Neuron (in vitro differentiated cells): ENCODE data around the gene MRPL21.
"Not testable (repeated sequence)": the region's sequence is repeated elsewhere in the genome, so short reads cannot be mapped to it uniquely, and the experiment has no call there.

Experiments
- H2AFZ ChIP-seq: one replicate; pipeline ENCODE4 v1.6.1; 2013; ENCODE audit warnings: low read depth, mild to moderate bottlenecking, inconsistent platforms, low read length, moderate library complexity
- H3K27me3 ChIP-seq: one replicate; pipeline ENCODE4 v1.6.1; 2013; ENCODE audit warnings: low read length; ENCODE audit not compliant: insufficient read depth
- H3K36me3 ChIP-seq: one replicate; pipeline ENCODE4 v1.6.1; 2013; ENCODE audit warnings: low read length; ENCODE audit not compliant: insufficient read depth
- H3K4me1 ChIP-seq: one replicate; pipeline ENCODE4 v1.6.1; 2013; ENCODE audit warnings: low read length; ENCODE audit not compliant: insufficient read depth
- H3K4me3 ChIP-seq: 2 replicates; pipeline ENCODE4 v1.5.1; 2013; ENCODE audit warnings: mild to moderate bottlenecking, low read length, moderate library complexity
- H3K9me3 ChIP-seq: one replicate; pipeline ENCODE4 v1.6.1; 2013; ENCODE audit warnings: low read length

MRPL21 gene

GRCh38 chr11:68892576-68892975 lies 11.1 kb downstream of the MRPL21 start:
- Histone ChIP-seq H3K27me3 (no peaks in the 10 kb centered on the region), H3K4me1 (no peaks in the 10 kb centered on the region), H3K9me3 (no peaks in the 10 kb centered on the region), H2AFZ (no peak overlapping the region), H3K4me3 (no peak overlapping the region), H3K36me3 (peaks cover 60% of the 10 kb centered on the region)

- H3K4me3 ChIP-seq: no peak overlapping the region
- peaks cover 49% of the 10 kb centered on the region for H3K36me3 ChIP-seq
Measured at GRCh38 chr11:68891351-68891948, 12.2 kb downstream of the MRPL21 start.

GRCh38 chr11:68890490-68891231 lies 13.0 kb downstream of the MRPL21 start:
- no peaks in the 10 kb centered on the region for H3K27me3 ChIP-seq
- H3K4me1 ChIP-seq: no peaks in the 10 kb centered on the region
- H2AFZ ChIP-seq: no peak overlapping the region
- H3K4me3 ChIP-seq: no peak overlapping the region
- H3K36me3 ChIP-seq: peaks cover 41% of the 10 kb centered on the region
- no peaks in the 10 kb centered on the region for H3K9me3 ChIP-seq

More at GRCh38 chr11:68891351-68891948, 12.2 kb downstream of the MRPL21 start:
- no peaks in the 10 kb centered on the region for H3K27me3 ChIP-seq
- no peak overlapping the region for H2AFZ ChIP-seq
- H3K4me1 ChIP-seq: no peaks in the 10 kb centered on the region
- no peaks in the 10 kb centered on the region for H3K9me3 ChIP-seq

- Histone ChIP-seq H3K27me3 (no peaks in the 10 kb centered on the region), H3K9me3 (no peaks in the 10 kb centered on the region), H3K36me3 (peaks cover 37% of the 10 kb centered on the region)
Measured at GRCh38 chr11:68889948-68890446, 13.6 kb downstream of the MRPL21 start.

GRCh38 chr11:68884827-68885226 lies 18.8 kb downstream of the MRPL21 start:
- not testable (repeated sequence) for H2AFZ ChIP-seq, H3K9me3 ChIP-seq, H3K4me3 ChIP-seq, H3K27me3 ChIP-seq, H3K4me1 ChIP-seq, H3K36me3 ChIP-seq

More at GRCh38 chr11:68889948-68890446, 13.6 kb downstream of the MRPL21 start:
- Histone ChIP-seq H3K4me1 (no peaks in the 10 kb centered on the region), H2AFZ (no peak overlapping the region), H3K4me3 (no peak overlapping the region)

- no peaks in the 10 kb centered on the region for H3K9me3 ChIP-seq
- no peaks in the 10 kb centered on the region for H3K36me3 ChIP-seq
- no peaks in the 10 kb centered on the region for H3K4me1 ChIP-seq
- no peak overlapping the region for H2AFZ ChIP-seq
- no peak overlapping the region for H3K4me3 ChIP-seq
- no peaks in the 10 kb centered on the region for H3K27me3 ChIP-seq
Measured at GRCh38 chr11:68882391-68882790, 21.2 kb downstream of the MRPL21 start.

GRCh38 chr11:68881320-68881719 lies 22.3 kb downstream of the MRPL21 start:
- H3K4me3 ChIP-seq: no peak overlapping the region
- H3K4me1 ChIP-seq: no peaks in the 10 kb centered on the region
- no peaks in the 10 kb centered on the region for H3K27me3 ChIP-seq
- H3K36me3 ChIP-seq: no peaks in the 10 kb centered on the region
- no peak overlapping the region for H2AFZ ChIP-seq
- H3K9me3 ChIP-seq: no peaks in the 10 kb centered on the region

GRCh38 chr11:68880851-68881250 lies 22.8 kb downstream of the MRPL21 start:
- no peak overlapping the region for H3K4me3 ChIP-seq
- no peaks in the 10 kb centered on the region for H3K27me3 ChIP-seq
- no peaks in the 10 kb centered on the region for H3K36me3 ChIP-seq
- H3K4me1 ChIP-seq: no peaks in the 10 kb centered on the region
- no peaks in the 10 kb centered on the region for H3K9me3 ChIP-seq
- H2AFZ ChIP-seq: no peak overlapping the region

- no peak overlapping the region for H2AFZ ChIP-seq
- H3K9me3 ChIP-seq: no peaks in the 10 kb centered on the region
- H3K27me3 ChIP-seq: no peaks in the 10 kb centered on the region
- H3K36me3 ChIP-seq: no peaks in the 10 kb centered on the region
- no peaks in the 10 kb centered on the region for H3K4me1 ChIP-seq
- H3K4me3 ChIP-seq: no peak overlapping the region
Measured at GRCh38 chr11:68878022-68878421, 25.6 kb downstream of the MRPL21 start.

GRCh38 chr11:68872216-68873003 lies 31.2 kb downstream of the MRPL21 start:
- no peak overlapping the region for H2AFZ ChIP-seq
- H3K4me3 ChIP-seq: no peak overlapping the region
- H3K36me3 ChIP-seq: no peaks in the 10 kb centered on the region
- H3K4me1 ChIP-seq: no peaks in the 10 kb centered on the region
- no peaks in the 10 kb centered on the region for H3K27me3 ChIP-seq
- no peaks in the 10 kb centered on the region for H3K9me3 ChIP-seq

- H3K36me3 ChIP-seq: no peaks in the 10 kb centered on the region
- H3K9me3 ChIP-seq: no peaks in the 10 kb centered on the region
- H3K4me1 ChIP-seq: no peaks in the 10 kb centered on the region
- no peaks in the 10 kb centered on the region for H3K27me3 ChIP-seq
- no peak overlapping the region for H3K4me3 ChIP-seq
- H2AFZ ChIP-seq: no peak overlapping the region
Measured at GRCh38 chr11:68870470-68870869, 33.2 kb downstream of the MRPL21 start.

- H2AFZ ChIP-seq: no peak overlapping the region
Measured at GRCh38 chr11:68868221-68868835, 35.3 kb downstream of the MRPL21 start.

GRCh38 chr11:68867066-68867465 lies 36.6 kb downstream of the MRPL21 start:
- Histone ChIP-seq H2AFZ (no peak overlapping the region), H3K36me3 (no peaks in the 10 kb centered on the region), H3K9me3 (peaks cover 4% of the 10 kb centered on the region), H3K4me1 (no peaks in the 10 kb centered on the region), H3K27me3 (no peaks in the 10 kb centered on the region), H3K4me3 (no peak overlapping the region)

More at GRCh38 chr11:68868221-68868835, 35.3 kb downstream of the MRPL21 start:
- Histone ChIP-seq H3K4me3 (no peak overlapping the region), H3K36me3 (no peaks in the 10 kb centered on the region), H3K4me1 (no peaks in the 10 kb centered on the region), H3K27me3 (no peaks in the 10 kb centered on the region), H3K9me3 (peaks cover 4% of the 10 kb centered on the region)
